ENCODE measurements around the gene PANK1.

DNA sequence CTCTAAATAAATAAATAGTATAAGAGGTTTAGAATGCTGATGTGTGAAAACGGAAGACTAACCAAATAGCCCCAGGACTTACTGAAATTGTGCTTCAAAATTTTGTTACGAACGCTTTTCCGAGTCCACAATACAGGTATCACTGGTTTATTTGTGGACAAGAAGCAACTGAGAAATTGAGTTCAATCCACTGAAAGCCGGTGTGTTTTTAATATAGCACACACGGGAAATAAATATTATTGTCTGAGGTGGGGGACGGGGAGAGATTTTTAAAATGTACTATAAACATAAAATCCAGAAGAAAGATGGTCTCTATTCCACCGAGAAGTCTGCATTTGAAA, 110.2 kb downstream of the PANK1 start:
- TF ChIP-seq GABPA (IDR thresholded peaks at IDR 0.05; ENCODE audit: low read depth) (no peak), CTCF (IDR thresholded peaks at IDR 0.05) (no peak), MAX (IDR thresholded peaks at IDR 0.05; ENCODE audit: low read depth) (no peak), TAF1 (IDR thresholded peaks at IDR 0.05; ENCODE audit: borderline replicate concordance, low read depth, low read length) (no peak), RAD21 (IDR thresholded peaks at IDR 0.05; ENCODE audit: low read length) (no peak), POLR2AphosphoS5 (IDR thresholded peaks at IDR 0.05; ENCODE audit: low read depth, low read length) (no peak), SMC3 (IDR thresholded peaks at IDR 0.05; ENCODE audit: low read depth, low read length) (no peak)
- TF ChIP-seq, protein P1, sequence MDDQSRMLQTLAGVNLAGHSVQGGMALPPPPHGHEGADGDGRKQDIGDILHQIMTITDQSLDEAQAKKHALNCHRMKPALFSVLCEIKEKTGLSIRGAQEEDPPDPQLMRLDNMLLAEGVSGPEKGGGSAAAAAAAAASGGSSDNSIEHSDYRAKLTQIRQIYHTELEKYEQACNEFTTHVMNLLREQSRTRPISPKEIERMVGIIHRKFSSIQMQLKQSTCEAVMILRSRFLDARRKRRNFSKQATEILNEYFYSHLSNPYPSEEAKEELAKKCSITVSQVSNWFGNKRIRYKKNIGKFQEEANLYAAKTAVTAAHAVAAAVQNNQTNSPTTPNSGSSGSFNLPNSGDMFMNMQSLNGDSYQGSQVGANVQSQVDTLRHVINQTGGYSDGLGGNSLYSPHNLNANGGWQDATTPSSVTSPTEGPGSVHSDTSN (IDR thresholded peaks at IDR 0.05): no peak
- TF ChIP-seq, protein P2, sequence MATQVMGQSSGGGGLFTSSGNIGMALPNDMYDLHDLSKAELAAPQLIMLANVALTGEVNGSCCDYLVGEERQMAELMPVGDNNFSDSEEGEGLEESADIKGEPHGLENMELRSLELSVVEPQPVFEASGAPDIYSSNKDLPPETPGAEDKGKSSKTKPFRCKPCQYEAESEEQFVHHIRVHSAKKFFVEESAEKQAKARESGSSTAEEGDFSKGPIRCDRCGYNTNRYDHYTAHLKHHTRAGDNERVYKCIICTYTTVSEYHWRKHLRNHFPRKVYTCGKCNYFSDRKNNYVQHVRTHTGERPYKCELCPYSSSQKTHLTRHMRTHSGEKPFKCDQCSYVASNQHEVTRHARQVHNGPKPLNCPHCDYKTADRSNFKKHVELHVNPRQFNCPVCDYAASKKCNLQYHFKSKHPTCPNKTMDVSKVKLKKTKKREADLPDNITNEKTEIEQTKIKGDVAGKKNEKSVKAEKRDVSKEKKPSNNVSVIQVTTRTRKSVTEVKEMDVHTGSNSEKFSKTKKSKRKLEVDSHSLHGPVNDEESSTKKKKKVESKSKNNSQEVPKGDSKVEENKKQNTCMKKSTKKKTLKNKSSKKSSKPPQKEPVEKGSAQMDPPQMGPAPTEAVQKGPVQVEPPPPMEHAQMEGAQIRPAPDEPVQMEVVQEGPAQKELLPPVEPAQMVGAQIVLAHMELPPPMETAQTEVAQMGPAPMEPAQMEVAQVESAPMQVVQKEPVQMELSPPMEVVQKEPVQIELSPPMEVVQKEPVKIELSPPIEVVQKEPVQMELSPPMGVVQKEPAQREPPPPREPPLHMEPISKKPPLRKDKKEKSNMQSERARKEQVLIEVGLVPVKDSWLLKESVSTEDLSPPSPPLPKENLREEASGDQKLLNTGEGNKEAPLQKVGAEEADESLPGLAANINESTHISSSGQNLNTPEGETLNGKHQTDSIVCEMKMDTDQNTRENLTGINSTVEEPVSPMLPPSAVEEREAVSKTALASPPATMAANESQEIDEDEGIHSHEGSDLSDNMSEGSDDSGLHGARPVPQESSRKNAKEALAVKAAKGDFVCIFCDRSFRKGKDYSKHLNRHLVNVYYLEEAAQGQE (IDR thresholded peaks at IDR 0.05; ENCODE audit: low read depth, low read length): no peak
